GM12873 (cell line): ENCODE measurements around the gene BEGAIN.

Source experiments
- TF ChIP-seq, protein P1 (sequence below): IDR thresholded peaks from 2 replicates; pipeline ENCODE4 v1.5.1; 2012; ENCODE audit warnings: low read depth, mild to moderate bottlenecking, moderate library complexity, low read length, control low read depth; ENCODE audit not compliant: insufficient read depth; ENCODE audit errors: missing control alignments

BEGAIN gene

DNA sequence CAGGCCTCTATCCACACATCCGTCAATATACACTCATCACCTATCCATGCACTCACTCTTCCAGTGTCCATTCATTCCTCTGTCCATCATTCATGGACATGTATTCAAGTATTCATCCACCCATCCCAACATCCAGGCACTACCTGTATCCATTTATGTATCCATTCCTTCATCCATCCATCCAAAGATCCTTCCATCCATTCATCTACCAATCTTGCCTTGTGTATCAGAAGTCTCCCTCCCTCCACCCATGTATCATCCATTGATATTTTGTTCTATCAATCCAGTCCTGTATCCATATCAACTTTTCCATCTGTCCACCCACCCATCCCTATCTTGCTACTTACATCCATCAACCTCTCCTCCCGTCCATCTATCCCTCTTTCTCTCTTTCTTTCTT, 4.0 kb downstream of the BEGAIN start:
- TF ChIP-seq, protein P1, sequence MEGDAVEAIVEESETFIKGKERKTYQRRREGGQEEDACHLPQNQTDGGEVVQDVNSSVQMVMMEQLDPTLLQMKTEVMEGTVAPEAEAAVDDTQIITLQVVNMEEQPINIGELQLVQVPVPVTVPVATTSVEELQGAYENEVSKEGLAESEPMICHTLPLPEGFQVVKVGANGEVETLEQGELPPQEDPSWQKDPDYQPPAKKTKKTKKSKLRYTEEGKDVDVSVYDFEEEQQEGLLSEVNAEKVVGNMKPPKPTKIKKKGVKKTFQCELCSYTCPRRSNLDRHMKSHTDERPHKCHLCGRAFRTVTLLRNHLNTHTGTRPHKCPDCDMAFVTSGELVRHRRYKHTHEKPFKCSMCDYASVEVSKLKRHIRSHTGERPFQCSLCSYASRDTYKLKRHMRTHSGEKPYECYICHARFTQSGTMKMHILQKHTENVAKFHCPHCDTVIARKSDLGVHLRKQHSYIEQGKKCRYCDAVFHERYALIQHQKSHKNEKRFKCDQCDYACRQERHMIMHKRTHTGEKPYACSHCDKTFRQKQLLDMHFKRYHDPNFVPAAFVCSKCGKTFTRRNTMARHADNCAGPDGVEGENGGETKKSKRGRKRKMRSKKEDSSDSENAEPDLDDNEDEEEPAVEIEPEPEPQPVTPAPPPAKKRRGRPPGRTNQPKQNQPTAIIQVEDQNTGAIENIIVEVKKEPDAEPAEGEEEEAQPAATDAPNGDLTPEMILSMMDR, result no peak

DNA sequence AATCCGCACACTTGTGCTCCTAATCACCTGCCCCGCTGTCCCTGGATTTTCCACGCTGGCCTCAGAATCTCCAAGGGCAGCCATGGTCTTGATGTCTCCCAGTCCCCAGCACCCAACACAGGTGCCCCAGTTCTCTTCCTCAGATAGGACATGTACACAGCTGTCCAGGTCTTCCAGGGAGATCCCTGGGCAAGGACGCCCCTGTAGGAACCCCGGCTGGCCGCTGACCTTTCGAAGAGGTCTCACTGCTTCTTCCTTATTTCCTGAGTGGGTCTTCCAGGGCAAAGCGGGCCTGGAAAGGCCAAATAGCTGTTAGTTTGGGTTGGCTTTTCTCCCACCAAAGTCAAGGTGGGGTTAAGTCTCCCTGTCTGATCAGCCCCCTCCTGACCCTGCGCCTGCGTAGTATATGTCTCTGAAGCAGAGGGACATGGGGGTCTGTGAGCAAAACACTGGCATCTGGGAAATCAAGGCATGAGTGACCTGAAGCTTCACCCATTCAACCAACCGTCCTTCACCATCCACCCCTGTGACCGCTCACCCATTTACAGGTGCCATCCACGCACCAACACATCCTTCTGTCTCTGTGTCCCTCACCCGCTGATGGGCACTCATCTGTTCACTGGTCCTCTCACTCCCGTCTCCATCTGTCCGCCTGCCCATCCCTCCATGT, 4.6 kb downstream of the BEGAIN start:
- TF ChIP-seq, protein P1, result no peak

DNA sequence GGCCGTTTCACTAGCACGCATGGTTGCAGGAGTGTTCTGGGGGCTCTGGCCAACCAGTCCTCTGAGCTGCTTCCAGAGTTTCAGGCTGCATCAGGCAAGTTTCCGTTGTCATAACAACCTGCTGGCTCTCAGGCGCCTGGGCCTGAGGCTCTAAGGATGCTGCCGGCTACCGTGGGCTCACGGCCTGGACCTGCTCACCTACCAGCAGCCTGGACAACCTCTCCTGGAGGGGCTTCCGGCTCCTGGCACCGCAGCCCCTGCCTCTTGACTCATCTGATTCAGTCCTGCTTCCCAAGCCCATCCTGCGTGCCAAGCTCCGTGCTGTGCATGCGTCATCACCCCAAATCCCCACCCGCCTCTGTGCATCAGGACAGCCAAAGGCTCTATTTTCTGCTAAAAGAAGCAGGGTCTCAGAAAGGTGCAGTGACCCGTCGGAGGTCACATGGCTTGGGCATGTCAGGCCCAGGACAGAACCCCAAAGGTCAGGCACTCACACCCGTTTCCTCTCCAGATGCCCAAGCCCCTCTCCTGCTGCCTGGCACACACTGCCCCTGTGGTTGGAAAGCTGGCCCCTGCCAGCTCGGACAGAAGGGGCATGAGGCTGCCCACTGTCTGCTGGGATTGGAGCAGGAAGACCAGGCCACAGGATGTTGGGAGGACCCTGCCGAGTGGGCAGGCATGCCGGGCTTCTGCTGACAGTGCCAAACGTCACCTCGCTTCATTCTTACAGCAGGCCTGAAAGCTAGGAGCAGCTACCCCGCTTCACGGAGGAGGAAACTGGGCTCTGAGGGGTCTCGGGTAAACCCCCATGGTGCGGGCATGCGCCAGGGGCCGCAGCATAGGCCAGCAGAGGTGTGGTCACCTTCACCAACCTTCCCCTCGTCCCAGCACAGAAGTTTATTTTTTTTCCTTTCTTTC, 5.7 kb downstream of the BEGAIN start:
- TF ChIP-seq, protein P1, result no peak

DNA sequence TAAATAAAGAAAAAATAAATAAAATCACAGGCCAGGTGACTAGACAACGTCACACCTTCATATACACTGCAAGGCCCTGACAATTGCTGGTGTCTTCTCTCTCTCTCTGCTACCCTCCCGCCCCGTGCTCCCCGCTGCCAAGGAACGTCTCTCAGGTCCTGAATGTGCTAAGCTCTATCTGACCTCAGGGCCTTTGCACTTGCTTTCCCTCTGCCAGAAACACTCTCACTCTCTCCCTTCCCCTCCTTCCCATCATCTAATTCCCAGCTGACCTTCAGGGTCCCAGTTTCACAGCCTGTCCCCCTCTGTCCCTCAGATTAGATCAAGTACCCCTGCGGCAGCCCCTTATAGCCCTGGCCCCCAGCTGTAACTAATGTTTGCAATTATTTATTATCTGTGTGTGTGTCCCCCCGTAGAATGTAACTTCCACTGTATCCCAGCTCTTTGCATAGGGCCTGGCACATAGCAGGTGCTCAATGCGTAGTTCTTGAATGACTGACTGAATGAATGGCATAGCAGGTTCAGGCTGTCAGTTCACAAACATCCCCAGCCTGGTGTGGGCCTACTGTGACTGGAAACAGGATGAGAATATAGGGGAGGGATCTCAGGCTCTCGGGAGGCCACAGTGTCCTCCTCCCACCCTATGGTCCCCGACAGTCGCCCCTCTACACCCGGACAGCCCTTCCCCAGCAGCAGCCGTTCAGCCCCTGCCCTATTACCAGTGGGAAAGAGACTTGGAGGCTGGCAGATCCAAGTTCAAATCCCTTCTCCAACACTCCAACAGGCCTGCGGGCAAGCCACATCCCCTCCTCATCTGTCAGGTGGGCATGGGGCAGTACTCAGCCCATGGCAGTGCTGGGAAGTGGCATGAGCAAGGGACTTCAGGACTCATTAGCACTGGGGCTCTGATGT, 6.6 kb downstream of the BEGAIN start:
- TF ChIP-seq, protein P1, result no peak

DNA sequence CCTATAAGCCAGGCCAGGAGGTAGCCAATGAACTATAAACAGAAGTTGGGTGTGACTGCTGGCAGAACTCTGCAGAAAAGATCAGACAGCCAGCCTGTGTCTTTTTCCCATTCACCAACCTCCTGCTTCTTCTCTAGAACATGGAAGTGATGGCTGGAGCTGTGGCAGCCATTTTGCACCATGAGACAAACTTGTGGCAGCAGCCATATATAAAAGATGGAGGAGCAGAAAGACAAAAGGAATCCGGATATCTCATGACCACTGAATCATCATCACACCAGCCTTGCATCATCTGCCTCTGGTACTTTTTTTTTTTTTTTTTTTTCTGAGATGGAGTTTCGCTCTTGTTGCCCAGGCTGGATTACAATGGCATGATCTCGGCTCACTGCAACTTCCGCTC, 8.7 kb downstream of the BEGAIN start:
- TF ChIP-seq, protein P1, result no peak

DNA sequence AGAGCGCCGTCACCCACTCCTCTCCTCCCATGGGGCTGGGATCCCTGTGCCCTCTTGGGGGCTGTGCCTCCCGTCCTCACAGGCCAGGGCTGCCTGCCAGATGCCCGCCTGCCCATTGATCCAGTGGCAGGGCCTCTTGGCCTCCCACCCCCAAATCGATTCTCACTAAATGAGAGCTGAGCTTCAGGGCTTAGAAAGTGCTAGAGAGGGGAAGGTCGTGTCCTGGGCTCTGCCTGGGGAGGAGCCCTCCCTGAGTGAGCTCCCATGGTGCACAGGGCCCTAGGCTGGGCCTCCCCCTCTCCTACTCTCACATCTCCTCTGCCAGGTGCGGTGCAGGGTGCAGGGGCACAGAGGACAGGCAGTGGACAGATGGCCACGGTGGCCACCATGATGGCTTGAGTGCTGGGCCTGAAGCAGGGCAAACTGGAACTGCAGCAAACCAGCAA, 9.2 kb downstream of the BEGAIN start:
- TF ChIP-seq, protein P1, result no peak
